ENCODE measurements around the gene CBX5. TPM values are rescaled to one million over a fixed set of nuclear protein-coding genes. Genes with fewer than 3 reads are reported as not detected.

CBX5 gene
- polyA plus RNA-seq, 1 of the 3 experiments (the other 2 are of a cell fraction), result 11.6 TPM

DNA sequence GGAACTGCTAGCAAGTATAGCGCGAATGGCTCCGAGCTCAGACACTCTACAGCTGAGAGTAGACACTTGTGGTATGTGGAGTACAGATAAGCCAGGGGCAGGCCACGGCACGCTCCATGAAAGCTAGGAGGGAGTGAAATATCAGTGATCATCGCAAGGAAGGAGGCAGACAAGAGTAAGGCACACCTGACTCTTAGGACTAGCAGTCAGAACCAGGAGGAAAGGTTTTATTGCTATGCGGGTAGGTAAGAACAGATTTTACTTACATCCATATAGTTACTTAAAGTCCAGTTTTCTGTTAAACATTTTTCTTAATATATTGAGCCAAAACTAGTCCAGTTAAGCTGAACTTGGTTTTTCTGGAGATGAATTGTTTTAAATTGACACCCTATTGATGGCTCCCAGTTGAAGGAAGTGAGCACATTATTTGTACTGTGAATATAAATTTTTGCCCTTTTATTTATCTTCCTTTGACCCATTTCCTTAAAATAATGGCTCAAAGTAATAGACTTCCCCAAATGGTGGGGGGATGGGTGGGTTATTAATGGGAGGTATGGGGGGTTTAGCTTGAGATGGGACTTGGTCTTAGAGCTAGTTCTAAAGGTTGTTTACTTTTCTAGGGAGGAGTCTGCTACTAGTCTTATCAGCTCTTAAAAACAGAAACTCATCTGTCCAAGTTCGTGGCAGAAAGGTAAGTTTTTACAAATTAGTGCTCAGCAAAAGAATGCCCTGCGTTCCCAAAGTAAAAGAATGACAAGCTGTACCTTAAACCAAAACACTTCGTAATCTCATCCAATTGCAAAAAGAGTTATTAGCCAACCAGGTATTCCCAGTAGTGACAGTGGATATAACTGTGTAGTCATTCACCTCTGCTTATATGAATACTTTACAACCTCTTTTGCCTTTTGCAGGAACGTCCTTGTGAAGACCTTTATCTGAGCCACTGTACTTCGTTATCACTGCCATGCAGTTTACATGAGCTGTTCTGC, 6.4 kb upstream of the CBX5 start:
- H3K36me3 ChIP-seq (replicated peaks in 1 of 2; ENCODE audit: control insufficient read depth in 1 of 2, insufficient read depth in 2 of 2, low read length in 1 of 2), result peaks cover 53 to 67% of the 10 kb centered on the region in 2 experiments
- no peak for DNase-seq

DNA sequence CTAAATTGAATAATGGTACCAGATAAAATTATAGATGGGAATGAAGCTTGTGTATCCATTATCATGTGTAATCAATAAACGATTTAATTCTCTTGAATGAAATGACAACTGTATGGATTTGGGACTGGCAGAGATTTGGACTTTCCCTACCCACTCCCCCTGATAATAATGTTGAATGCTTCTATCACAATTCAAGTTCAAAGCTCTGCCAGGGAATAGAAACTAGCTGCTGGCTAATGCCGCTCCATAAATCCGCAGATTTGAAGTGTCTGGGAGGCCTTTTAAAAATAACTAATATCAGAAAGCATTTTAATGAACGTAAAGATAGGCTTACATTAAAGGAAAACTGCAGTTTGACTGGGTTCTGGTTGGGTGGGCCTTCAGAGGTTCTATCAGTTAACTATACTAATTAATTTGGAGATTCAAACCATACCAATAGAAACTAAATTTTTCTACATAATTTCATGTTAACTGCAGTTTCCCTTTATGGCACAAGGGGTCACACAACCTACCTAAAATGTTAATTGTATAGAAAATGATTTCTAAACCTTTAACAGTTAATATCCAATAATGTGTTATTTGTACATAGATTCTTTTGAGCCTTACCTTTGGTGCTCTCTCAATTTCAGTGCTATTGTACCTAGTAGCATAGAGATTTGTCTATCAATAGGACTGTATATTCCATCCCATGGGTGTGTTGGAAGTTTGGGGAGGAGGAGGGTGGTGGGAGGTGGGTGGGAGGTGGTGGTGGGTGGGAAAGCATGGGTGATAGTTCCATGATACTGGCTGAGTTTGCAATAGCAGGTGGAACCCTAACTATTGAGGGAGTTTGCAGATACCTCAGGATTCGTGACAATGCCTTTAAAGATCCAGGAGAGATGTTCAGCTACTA, 5.5 kb upstream of the CBX5 start:
- Histone ChIP-seq H3K27ac (ENCODE audit: low read depth in 2 of 2, low read length in 1 of 2) (peak overlapping the region; percentile 21 to 36; a peak in 3 of 4 replicates), H3K9me3 (no peaks in the 10 kb centered on the region), H3K79me2 (ENCODE audit: insufficient read depth) (peaks cover 59% of the 10 kb centered on the region), H3K4me2 (peak overlapping the region; percentile 98), H3K9ac (peak overlapping the region; percentile 7; the same call in 1 of the 2 replicates), H3K9me2 (no peaks in the 10 kb centered on the region), H3K4me3 (ENCODE audit: low read depth in 2 of 2, low read length in 1 of 2) (peak overlapping the region; percentile 24 to 80; a peak in 3 of 4 replicates), H3K36me3 (replicated peaks in 1 of 2; ENCODE audit: control insufficient read depth in 1 of 2, insufficient read depth in 2 of 2, low read length in 1 of 2) (peaks cover 57 to 67% of the 10 kb centered on the region in 2 experiments), H3K4me1 (ENCODE audit: control insufficient read depth in 1 of 2, insufficient read depth in 2 of 2, low read depth in 1 of 2, low read length in 1 of 2) (peaks cover 13 to 25% of the 10 kb centered on the region in 2 experiments; a peak in 3 of 4 replicates), H2AFZ (ENCODE audit: low read depth) (no peak overlapping the region), H4K20me1 (ENCODE audit: insufficient read depth) (peaks cover 74% of the 10 kb centered on the region), H3K27me3 (ENCODE audit: insufficient read depth) (no peaks in the 10 kb centered on the region), H3F3A (replicated peaks; ENCODE audit: insufficient read depth) (peaks cover 84% of the 10 kb centered on the region)
- no peak for DNase-seq
- 65% methylated on average over 5 of the region's 5 CpGs for WGBS (ENCODE audit: low lambda C conversion rate)
- ChIA-PET CTCF (interaction anchor here (1.0 to 5.1 kb wide), 18 partner anchors 10 to 94 kb away, joined by 3 to 33 read pairs (median 8); no protein-coding TSS in a partner anchor), POLR2A (interaction anchor here (1.0 to 1.9 kb wide), 10 partner anchors 10 to 78 kb away, joined by 3 to 9 read pairs (median 4); no protein-coding TSS in a partner anchor)
- TF ChIP-seq, protein P1, sequence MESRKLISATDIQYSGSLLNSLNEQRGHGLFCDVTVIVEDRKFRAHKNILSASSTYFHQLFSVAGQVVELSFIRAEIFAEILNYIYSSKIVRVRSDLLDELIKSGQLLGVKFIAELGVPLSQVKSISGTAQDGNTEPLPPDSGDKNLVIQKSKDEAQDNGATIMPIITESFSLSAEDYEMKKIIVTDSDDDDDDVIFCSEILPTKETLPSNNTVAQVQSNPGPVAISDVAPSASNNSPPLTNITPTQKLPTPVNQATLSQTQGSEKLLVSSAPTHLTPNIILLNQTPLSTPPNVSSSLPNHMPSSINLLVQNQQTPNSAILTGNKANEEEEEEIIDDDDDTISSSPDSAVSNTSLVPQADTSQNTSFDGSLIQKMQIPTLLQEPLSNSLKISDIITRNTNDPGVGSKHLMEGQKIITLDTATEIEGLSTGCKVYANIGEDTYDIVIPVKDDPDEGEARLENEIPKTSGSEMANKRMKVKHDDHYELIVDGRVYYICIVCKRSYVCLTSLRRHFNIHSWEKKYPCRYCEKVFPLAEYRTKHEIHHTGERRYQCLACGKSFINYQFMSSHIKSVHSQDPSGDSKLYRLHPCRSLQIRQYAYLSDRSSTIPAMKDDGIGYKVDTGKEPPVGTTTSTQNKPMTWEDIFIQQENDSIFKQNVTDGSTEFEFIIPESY (IDR thresholded peaks at IDR 0.05; ENCODE audit: borderline replicate concordance, low read depth), result no peak
- TF ChIP-seq JUND (IDR thresholded peaks at IDR 0.05) (0 out of 2 replicates have a peak, but pooled peaks have one; percentile 4), CHD2 (IDR thresholded peaks at IDR 0.05; ENCODE audit: low read length, partially characterized antibody) (no peak), EZH2phosphoT487 (IDR thresholded peaks at IDR 0.05; ENCODE audit: borderline replicate concordance, low read depth) (no peak), NFIC (IDR thresholded peaks at IDR 0.05; ENCODE audit: borderline replicate concordance) (no peak), YY1 (IDR thresholded peaks at IDR 0.05; ENCODE audit: low read depth) (no peak), POLR2AphosphoS5 (IDR thresholded peaks at IDR 0.05; ENCODE audit: low read depth, low read length) (peak; percentile 7; the same call in 1 of the 2 replicates), RCOR1 (IDR thresholded peaks at IDR 0.05; ENCODE audit: low read length) (no peak), MEF2A (IDR thresholded peaks at IDR 0.05; ENCODE audit: borderline replicate concordance, low read depth) (no peak), GABPA (IDR thresholded peaks at IDR 0.05; ENCODE audit: low read depth) (no peak), GATA2 (CRISPR knock-in tag; IDR thresholded peaks at IDR 0.05) (no peak)
- TF ChIP-seq, protein P2, sequence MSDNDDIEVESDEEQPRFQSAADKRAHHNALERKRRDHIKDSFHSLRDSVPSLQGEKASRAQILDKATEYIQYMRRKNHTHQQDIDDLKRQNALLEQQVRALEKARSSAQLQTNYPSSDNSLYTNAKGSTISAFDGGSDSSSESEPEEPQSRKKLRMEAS (IDR thresholded peaks at IDR 0.05; ENCODE audit: low read depth), result no peak
- TF ChIP-seq, protein P3, sequence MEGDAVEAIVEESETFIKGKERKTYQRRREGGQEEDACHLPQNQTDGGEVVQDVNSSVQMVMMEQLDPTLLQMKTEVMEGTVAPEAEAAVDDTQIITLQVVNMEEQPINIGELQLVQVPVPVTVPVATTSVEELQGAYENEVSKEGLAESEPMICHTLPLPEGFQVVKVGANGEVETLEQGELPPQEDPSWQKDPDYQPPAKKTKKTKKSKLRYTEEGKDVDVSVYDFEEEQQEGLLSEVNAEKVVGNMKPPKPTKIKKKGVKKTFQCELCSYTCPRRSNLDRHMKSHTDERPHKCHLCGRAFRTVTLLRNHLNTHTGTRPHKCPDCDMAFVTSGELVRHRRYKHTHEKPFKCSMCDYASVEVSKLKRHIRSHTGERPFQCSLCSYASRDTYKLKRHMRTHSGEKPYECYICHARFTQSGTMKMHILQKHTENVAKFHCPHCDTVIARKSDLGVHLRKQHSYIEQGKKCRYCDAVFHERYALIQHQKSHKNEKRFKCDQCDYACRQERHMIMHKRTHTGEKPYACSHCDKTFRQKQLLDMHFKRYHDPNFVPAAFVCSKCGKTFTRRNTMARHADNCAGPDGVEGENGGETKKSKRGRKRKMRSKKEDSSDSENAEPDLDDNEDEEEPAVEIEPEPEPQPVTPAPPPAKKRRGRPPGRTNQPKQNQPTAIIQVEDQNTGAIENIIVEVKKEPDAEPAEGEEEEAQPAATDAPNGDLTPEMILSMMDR (IDR thresholded peaks at IDR 0.05), result peak; percentile 54

More for the DNA sequence above, 6.4 kb upstream of the CBX5 start:
- Histone ChIP-seq H2AFZ (ENCODE audit: low read depth) (no peak overlapping the region), H3K4me2 (peak overlapping the region; percentile 98; the same call in 1 of the 2 replicates), H3K9me2 (no peaks in the 10 kb centered on the region), H3F3A (replicated peaks; ENCODE audit: insufficient read depth) (peaks cover 89% of the 10 kb centered on the region), H3K27me3 (ENCODE audit: insufficient read depth) (no peaks in the 10 kb centered on the region), H3K9ac (no peak overlapping the region), H3K27ac (ENCODE audit: low read depth in 2 of 2, low read length in 1 of 2) (peak overlapping the region; percentile 2 to 36; a peak in 3 of 4 replicates), H3K4me3 (ENCODE audit: low read depth in 2 of 2, low read length in 1 of 2) (no peak overlapping the region; a peak in 1 of 4 replicates), H3K9me3 (no peaks in the 10 kb centered on the region), H3K4me1 (ENCODE audit: control insufficient read depth in 1 of 2, insufficient read depth in 2 of 2, low read depth in 1 of 2, low read length in 1 of 2) (peaks cover 13 to 25% of the 10 kb centered on the region in 2 experiments; a peak in 3 of 4 replicates), H4K20me1 (ENCODE audit: insufficient read depth) (peaks cover 71% of the 10 kb centered on the region), H3K79me2 (ENCODE audit: insufficient read depth) (peaks cover 51% of the 10 kb centered on the region)
- ChIA-PET POLR2A (interaction anchor here (0.7 to 1.9 kb wide), 10 partner anchors 9 to 77 kb away, joined by 3 to 9 read pairs (median 4); no protein-coding TSS in a partner anchor), CTCF (interaction anchor here (1.1 to 5.1 kb wide), 14 partner anchors 9 to 93 kb away, joined by 3 to 33 read pairs (median 8); no protein-coding TSS in a partner anchor)
- 78% methylated on average over 12 of the region's 12 CpGs for WGBS (ENCODE audit: low lambda C conversion rate)
- TF ChIP-seq POLR2AphosphoS5 (IDR thresholded peaks at IDR 0.05; ENCODE audit: low read depth, low read length), result peak; percentile 44
- TF ChIP-seq, protein P4, sequence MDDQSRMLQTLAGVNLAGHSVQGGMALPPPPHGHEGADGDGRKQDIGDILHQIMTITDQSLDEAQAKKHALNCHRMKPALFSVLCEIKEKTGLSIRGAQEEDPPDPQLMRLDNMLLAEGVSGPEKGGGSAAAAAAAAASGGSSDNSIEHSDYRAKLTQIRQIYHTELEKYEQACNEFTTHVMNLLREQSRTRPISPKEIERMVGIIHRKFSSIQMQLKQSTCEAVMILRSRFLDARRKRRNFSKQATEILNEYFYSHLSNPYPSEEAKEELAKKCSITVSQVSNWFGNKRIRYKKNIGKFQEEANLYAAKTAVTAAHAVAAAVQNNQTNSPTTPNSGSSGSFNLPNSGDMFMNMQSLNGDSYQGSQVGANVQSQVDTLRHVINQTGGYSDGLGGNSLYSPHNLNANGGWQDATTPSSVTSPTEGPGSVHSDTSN (IDR thresholded peaks at IDR 0.05), result no peak
- TF ChIP-seq JUND (IDR thresholded peaks at IDR 0.05), result peak; percentile 7; the same call in 1 of the 2 replicates
- no peak for TF ChIP-seq GABPA (IDR thresholded peaks at IDR 0.05; ENCODE audit: low read depth)
- TF ChIP-seq SMC3 (IDR thresholded peaks at IDR 0.05; ENCODE audit: low read depth, low read length), result no peak
- no peak for TF ChIP-seq MXI1 (IDR thresholded peaks at IDR 0.05; ENCODE audit: low read depth, low read length)
- TF ChIP-seq, protein P2 (IDR thresholded peaks at IDR 0.05; ENCODE audit: low read depth), result no peak

Measured in SK-N-SH (cell line).